ENCODE results near the gene SLAMF1. TPM values are rescaled to one million over a fixed set of nuclear protein-coding genes. Genes with fewer than 3 reads are reported as not detected.

Gene SLAMF1
- total RNA-seq, 1 donor from 2014 or later, result not detected

DNA sequence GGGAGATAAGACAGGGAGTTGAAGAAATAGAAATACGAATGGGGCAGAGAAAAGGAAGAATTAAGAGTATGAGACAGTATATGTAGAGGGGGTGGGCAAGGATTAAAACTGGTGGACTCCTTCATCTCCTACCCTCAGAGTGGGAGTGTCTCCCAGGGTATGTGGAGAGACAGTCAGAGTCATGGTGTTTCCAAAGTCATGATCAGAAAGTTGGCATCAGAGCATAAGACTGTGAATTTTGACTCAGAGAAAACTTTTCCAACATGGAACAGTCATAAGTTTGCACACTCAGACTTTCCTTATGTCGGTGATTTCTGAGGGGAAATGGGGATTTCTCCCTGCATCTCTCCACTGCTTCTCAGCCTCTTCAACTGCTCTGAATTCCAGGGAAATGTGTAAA lies 70.0 kb downstream of the SLAMF1 start:
- H3K4me1 Mint-ChIP-seq, result no peaks in the 10 kb centered on the region
- H3K4me3 Mint-ChIP-seq, result no peak overlapping the region
- H3K27ac Mint-ChIP-seq, result no peak overlapping the region
- peaks cover 35% of the 10 kb centered on the region for H3K27me3 Mint-ChIP-seq (ENCODE audit: low read depth)
- H3K9me3 Mint-ChIP-seq, result peaks cover under 1% of the 10 kb centered on the region
- no peaks in the 10 kb centered on the region for H3K36me3 Mint-ChIP-seq
- DNase-seq (ENCODE audit: low spot score in 2 of 2, unreplicated experiment in 2 of 2), result no peak
- TF ChIP-seq, protein P1, sequence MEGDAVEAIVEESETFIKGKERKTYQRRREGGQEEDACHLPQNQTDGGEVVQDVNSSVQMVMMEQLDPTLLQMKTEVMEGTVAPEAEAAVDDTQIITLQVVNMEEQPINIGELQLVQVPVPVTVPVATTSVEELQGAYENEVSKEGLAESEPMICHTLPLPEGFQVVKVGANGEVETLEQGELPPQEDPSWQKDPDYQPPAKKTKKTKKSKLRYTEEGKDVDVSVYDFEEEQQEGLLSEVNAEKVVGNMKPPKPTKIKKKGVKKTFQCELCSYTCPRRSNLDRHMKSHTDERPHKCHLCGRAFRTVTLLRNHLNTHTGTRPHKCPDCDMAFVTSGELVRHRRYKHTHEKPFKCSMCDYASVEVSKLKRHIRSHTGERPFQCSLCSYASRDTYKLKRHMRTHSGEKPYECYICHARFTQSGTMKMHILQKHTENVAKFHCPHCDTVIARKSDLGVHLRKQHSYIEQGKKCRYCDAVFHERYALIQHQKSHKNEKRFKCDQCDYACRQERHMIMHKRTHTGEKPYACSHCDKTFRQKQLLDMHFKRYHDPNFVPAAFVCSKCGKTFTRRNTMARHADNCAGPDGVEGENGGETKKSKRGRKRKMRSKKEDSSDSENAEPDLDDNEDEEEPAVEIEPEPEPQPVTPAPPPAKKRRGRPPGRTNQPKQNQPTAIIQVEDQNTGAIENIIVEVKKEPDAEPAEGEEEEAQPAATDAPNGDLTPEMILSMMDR (IDR thresholded peaks at IDR 0.05; ENCODE audit: unreplicated experiment), result no peak

DNA sequence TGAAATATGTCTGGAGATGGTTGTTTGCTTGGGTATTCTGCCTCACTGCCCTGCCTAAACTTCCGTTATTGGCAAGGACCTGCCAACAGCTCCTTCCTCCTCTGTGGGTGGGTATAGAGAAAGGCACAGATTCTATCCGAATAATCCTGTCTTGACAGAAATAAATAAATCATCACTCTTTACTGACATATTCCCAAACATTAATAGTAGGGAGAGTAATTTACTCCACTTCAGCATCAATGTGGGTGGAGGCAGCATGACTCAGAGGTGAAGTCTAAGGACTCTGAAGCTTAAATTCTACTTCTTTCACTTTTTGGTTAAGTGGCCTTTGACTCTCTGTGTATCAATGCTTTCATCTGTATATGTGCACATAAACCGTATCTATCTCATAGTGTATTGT lies 70.5 kb downstream of the SLAMF1 start:
- H3K4me3 Mint-ChIP-seq, result no peak overlapping the region
- H3K9me3 Mint-ChIP-seq, result no peaks in the 10 kb centered on the region
- H3K36me3 Mint-ChIP-seq, result no peaks in the 10 kb centered on the region
- no peaks in the 10 kb centered on the region for H3K4me1 Mint-ChIP-seq
- no peak for DNase-seq (ENCODE audit: low spot score in 2 of 2, unreplicated experiment in 2 of 2)
- TF ChIP-seq, protein P1 (IDR thresholded peaks at IDR 0.05; ENCODE audit: unreplicated experiment), result no peak
- peaks cover 36% of the 10 kb centered on the region for H3K27me3 Mint-ChIP-seq (ENCODE audit: low read depth)
- H3K27ac Mint-ChIP-seq, result no peak overlapping the region

DNA sequence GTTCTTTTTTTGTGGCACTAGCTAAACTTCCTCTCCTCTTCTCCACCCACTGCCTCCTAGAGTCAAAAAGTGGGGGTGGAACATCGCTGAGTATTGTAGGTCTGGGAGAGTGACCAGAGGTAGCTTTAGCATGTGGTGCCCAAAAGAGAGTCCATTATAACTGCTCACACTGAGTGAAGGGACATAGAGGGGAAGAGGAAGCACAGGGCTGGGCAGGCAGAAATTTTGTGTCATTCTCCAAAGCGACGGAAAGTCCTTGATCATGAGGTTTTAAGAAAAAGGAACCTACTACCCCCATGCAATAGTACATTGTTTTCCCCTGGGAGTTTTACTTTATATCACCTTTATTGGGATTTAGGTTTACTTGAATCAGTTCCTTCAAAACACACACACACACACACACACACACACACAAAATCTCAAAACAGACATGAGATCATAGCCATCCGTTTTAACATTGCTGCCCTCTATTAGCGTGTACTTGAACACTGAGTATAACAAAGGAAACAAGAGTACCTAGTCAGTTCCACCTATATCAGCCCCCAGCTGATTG lies 71.7 kb downstream of the SLAMF1 start:
- Mint-ChIP-seq H3K4me1 (no peaks in the 10 kb centered on the region), H3K9me3 (no peaks in the 10 kb centered on the region), H3K27ac (no peak overlapping the region), H3K27me3 (ENCODE audit: low read depth) (peaks cover 41% of the 10 kb centered on the region), H3K36me3 (no peaks in the 10 kb centered on the region), H3K4me3 (no peak overlapping the region)
- no peak for DNase-seq (ENCODE audit: low spot score in 2 of 2, unreplicated experiment in 2 of 2)
- TF ChIP-seq, protein P1 (IDR thresholded peaks at IDR 0.05; ENCODE audit: unreplicated experiment), result no peak

DNA sequence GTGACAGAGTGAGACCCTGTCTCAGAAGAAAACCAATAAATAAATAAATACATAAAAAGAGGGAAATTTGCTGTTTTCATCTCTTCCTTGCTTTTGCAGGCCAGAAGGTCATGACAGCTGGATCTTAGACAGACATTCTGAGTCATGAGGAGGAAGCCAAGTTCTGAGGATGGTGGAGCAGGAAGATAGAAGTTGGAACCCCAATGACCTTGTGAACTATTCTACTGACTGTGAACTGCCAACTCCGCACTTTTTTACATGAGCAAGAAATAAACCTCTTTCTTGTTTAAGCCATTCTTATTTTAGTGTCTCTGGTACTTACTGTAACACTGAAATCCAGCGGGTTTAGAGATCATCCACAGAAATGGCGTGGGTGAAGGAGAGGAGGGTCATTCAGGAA lies 76.0 kb downstream of the SLAMF1 start:
- no peak for DNase-seq (ENCODE audit: low spot score in 2 of 2, unreplicated experiment in 2 of 2)
- Mint-ChIP-seq H3K4me1 (no peaks in the 10 kb centered on the region), H3K36me3 (no peaks in the 10 kb centered on the region), H3K27me3 (ENCODE audit: low read depth) (peaks cover 33% of the 10 kb centered on the region), H3K9me3 (no peaks in the 10 kb centered on the region), H3K4me3 (no peak overlapping the region), H3K27ac (no peak overlapping the region)
- TF ChIP-seq, protein P1 (IDR thresholded peaks at IDR 0.05; ENCODE audit: unreplicated experiment), result no peak

DNA sequence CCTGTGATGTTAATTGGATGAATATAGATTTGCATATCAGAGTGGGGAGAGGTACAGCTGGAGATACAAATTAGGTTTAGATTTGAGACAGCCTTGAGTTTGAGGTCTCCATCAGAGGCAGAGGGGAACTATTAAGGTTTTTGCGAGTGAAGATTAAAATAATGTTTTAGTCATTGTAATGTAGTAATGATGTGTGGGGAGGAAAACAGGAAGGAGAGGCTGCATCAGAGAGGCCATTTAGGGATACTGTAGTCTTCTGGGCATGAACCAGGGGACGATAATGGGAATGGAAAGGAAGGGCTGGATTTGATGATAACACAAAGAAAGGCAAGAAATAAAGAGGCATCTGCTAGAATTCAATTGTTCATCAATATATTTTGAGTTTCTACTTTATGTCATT lies 77.0 kb downstream of the SLAMF1 start:
- TF ChIP-seq, protein P1 (IDR thresholded peaks at IDR 0.05; ENCODE audit: unreplicated experiment), result no peak
- Mint-ChIP-seq H3K4me1 (no peaks in the 10 kb centered on the region), H3K36me3 (no peaks in the 10 kb centered on the region), H3K27ac (no peak overlapping the region), H3K4me3 (no peak overlapping the region), H3K27me3 (ENCODE audit: low read depth) (peaks cover 29% of the 10 kb centered on the region), H3K9me3 (no peaks in the 10 kb centered on the region)
- no peak for DNase-seq (ENCODE audit: low spot score in 2 of 2, unreplicated experiment in 2 of 2)

Measured in mesothelial cell of epicardium (in vitro differentiated cells).